ENCODE results near the gene HS1BP3.

DNA sequence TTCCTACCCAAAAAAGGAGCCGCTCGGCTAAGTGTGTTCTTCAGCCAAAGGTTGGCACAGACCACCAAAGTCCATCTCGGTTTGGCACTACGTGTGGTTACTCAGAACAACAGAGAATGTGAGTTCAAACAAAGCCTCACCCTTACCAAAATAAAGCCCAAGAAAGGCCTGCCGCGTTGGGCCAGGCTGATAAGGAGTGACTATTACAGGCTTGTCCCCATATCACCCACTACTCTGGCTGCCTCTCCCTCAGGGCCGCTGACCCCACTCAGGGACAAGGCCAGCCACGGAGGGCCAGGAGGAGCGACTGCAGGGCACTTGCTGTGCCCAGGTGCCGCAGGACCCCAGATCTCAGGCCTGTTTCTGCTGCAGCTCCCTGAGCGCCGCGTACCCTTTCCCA lies 13.8 kb downstream of the HS1BP3 start:
- TF ChIP-seq, protein P1, sequence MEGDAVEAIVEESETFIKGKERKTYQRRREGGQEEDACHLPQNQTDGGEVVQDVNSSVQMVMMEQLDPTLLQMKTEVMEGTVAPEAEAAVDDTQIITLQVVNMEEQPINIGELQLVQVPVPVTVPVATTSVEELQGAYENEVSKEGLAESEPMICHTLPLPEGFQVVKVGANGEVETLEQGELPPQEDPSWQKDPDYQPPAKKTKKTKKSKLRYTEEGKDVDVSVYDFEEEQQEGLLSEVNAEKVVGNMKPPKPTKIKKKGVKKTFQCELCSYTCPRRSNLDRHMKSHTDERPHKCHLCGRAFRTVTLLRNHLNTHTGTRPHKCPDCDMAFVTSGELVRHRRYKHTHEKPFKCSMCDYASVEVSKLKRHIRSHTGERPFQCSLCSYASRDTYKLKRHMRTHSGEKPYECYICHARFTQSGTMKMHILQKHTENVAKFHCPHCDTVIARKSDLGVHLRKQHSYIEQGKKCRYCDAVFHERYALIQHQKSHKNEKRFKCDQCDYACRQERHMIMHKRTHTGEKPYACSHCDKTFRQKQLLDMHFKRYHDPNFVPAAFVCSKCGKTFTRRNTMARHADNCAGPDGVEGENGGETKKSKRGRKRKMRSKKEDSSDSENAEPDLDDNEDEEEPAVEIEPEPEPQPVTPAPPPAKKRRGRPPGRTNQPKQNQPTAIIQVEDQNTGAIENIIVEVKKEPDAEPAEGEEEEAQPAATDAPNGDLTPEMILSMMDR (IDR thresholded peaks at IDR 0.05), result no peak
- no peak for TF ChIP-seq POLR2A (IDR thresholded peaks at IDR 0.05)

All from thyroid gland (tissue), 4 donors.